Measurements from ENCODE around the gene CLPX.
"Not testable (repeated sequence)": the region's sequence is repeated elsewhere in the genome, so short reads cannot be mapped to it uniquely, and the experiment has no call there.

- TF ChIP-seq ZFP30 (CRISPR knock-in tag; IDR thresholded peaks at IDR 0.05); PATZ1 (CRISPR knock-in tag; IDR thresholded peaks at IDR 0.05; ENCODE audit: borderline replicate concordance); ESRRG (CRISPR knock-in tag; IDR thresholded peaks at IDR 0.05); ARNTL (CRISPR knock-in tag; IDR thresholded peaks at IDR 0.05; ENCODE audit: borderline replicate concordance, low read depth); ZNF70 (CRISPR knock-in tag; IDR thresholded peaks at IDR 0.05); RARB (CRISPR knock-in tag; IDR thresholded peaks at IDR 0.05); ZFP3 (CRISPR knock-in tag; IDR thresholded peaks at IDR 0.05); ZC3H10 (CRISPR knock-in tag; IDR thresholded peaks at IDR 0.05); CSRNP3 (CRISPR knock-in tag; IDR thresholded peaks at IDR 0.05); OSR1 (CRISPR knock-in tag; IDR thresholded peaks at IDR 0.05); PPARA (CRISPR knock-in tag; IDR thresholded peaks at IDR 0.05; ENCODE audit: borderline replicate concordance); BACH2 (CRISPR knock-in tag; IDR thresholded peaks at IDR 0.05; ENCODE audit: borderline replicate concordance); TOX (CRISPR knock-in tag; IDR thresholded peaks at IDR 0.05; ENCODE audit: borderline replicate concordance); TSHZ2 (CRISPR knock-in tag; IDR thresholded peaks at IDR 0.05): not testable (repeated sequence)
These were observed 47.2 kb downstream of the CLPX start for GRCh38 chr15:65137893-65138292.

Measured in SK-N-SH treated with all-trans-retinoic acid at 6 μM for 48 hours (cell line).